Lower lobe of right lung (tissue), 2 donors: ENCODE results near the gene CUL1. TPM values are rescaled to one million over a fixed set of nuclear protein-coding genes. Genes with fewer than 3 reads are reported as not detected.
A peak's percentile ranks its signal among the peaks of the same experiment; 100 is the strongest.

Experiments used
- ATAC-seq, 2 donors: fragments of 200-7000 bp; cut with Tn5 transposase; one replicate each; pipeline ENCODE4 v1.9.1; 2020 to 2022; ENCODE audit warnings: mild to moderate bottlenecking in 2 of 2, moderate library complexity in 2 of 2
- DNase-seq: peaks from one replicate; pipeline ENCODE4 v3.0.0-alpha.2; 2020
- H3K27ac ChIP-seq: fragments of 200-600 bp; one replicate; pipeline ENCODE4 v1.8.0; 2022
- H3K27me3 ChIP-seq: fragments of 200-600 bp; one replicate; pipeline ENCODE4 v1.8.0; 2022; ENCODE audit warnings: low read depth
- H3K36me3 ChIP-seq: fragments of 200-600 bp; one replicate; pipeline ENCODE4 v1.8.0; 2022; ENCODE audit warnings: mild to moderate bottlenecking
- H3K4me1 ChIP-seq: fragments of 200-600 bp; one replicate; pipeline ENCODE4 v1.8.0; 2022
- H3K4me3 ChIP-seq: fragments of 200-600 bp; one replicate; pipeline ENCODE4 v1.8.0; 2022; ENCODE audit warnings: mild to moderate bottlenecking
- H3K9me3 ChIP-seq: fragments of 200-600 bp; one replicate; pipeline ENCODE4 v1.8.0; 2022
- intact Hi-C: fragments of 100-400 bp; cut with DNase I; formaldehyde crosslinking; loops from one replicate; pipeline ENCODE4 v1.11.0; 2022
- total RNA-seq: library from RNA; stranded (reverse); fragmentation: NEBNext Ultra II Directional; extraction: Animal tissue kit (Norgen Biotek cat#: 25700); gene quantifications from one replicate; pipeline ENCODE4 v1.2.1, GENCODE V29; 2021
- TF ChIP-seq, protein P1 (sequence below): fragments of 200-600 bp; IDR thresholded peaks from one replicate; pipeline ENCODE4 v1.8.0; 2022; ENCODE audit warnings: antibody characterized with exemption, mild to moderate bottlenecking
- donor health status: DM: no; HTN: yes; CAD: no; lungs with severe emphysema.

The CUL1 gene
- total RNA-seq, 1 donor from 2014 or later, result 47.5 TPM

DNA sequence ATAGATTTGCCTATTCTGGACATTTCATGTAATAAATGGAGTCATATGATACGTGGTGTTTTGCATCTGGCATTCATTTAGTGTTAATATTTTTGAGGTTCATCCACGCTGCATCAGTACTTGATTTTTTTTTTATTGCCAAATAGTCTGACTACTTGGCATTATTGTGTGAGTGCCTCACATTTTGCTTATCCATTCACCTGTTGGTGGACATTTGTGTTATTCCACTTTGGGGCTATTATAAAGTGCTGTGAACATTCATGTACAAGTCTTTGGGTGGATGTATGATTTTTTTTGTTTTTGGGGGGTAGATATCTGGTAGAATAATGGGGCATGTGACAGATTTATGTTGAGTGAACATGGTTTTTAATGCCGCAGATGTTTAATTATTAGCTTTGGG is 19.7 kb downstream of the CUL1 start:
- H3K27me3 ChIP-seq, result no peaks in the 10 kb centered on the region
- intact Hi-C loops, result no loop called here
- DNase-seq, result no peak
- peaks cover 61% of the 10 kb centered on the region for H3K4me1 ChIP-seq
- no peak overlapping the region for H3K4me3 ChIP-seq
- TF ChIP-seq, protein P1, sequence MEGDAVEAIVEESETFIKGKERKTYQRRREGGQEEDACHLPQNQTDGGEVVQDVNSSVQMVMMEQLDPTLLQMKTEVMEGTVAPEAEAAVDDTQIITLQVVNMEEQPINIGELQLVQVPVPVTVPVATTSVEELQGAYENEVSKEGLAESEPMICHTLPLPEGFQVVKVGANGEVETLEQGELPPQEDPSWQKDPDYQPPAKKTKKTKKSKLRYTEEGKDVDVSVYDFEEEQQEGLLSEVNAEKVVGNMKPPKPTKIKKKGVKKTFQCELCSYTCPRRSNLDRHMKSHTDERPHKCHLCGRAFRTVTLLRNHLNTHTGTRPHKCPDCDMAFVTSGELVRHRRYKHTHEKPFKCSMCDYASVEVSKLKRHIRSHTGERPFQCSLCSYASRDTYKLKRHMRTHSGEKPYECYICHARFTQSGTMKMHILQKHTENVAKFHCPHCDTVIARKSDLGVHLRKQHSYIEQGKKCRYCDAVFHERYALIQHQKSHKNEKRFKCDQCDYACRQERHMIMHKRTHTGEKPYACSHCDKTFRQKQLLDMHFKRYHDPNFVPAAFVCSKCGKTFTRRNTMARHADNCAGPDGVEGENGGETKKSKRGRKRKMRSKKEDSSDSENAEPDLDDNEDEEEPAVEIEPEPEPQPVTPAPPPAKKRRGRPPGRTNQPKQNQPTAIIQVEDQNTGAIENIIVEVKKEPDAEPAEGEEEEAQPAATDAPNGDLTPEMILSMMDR, result no peak
- no peaks in the 10 kb centered on the region for H3K36me3 ChIP-seq
- no peaks in the 10 kb centered on the region for H3K9me3 ChIP-seq
- no peak for ATAC-seq
- H3K27ac ChIP-seq, result no peak overlapping the region

- DNase-seq (no peak), ATAC-seq (no peak)
- Histone ChIP-seq H3K4me3 (no peak overlapping the region), H3K27me3 (no peaks in the 10 kb centered on the region), H3K4me1 (peaks cover 59% of the 10 kb centered on the region), H3K36me3 (no peaks in the 10 kb centered on the region), H3K27ac (no peak overlapping the region), H3K9me3 (no peaks in the 10 kb centered on the region)
- intact Hi-C loops, result no loop called here
- TF ChIP-seq, protein P1, result no peak
These were observed 21.1 kb downstream of the CUL1 start for GRCh38 chr7:148719753-148720152.

- Histone ChIP-seq H3K27ac (no peak overlapping the region), H3K36me3 (no peaks in the 10 kb centered on the region), H3K4me3 (no peak overlapping the region), H3K4me1 (peaks cover 58% of the 10 kb centered on the region), H3K27me3 (no peaks in the 10 kb centered on the region), H3K9me3 (no peaks in the 10 kb centered on the region)
- TF ChIP-seq, protein P1, result no peak
- ATAC-seq (no peak), DNase-seq (no peak)
- intact Hi-C loops, result no loop called here
These were observed 21.8 kb downstream of the CUL1 start for GRCh38 chr7:148720472-148720871.

DNA sequence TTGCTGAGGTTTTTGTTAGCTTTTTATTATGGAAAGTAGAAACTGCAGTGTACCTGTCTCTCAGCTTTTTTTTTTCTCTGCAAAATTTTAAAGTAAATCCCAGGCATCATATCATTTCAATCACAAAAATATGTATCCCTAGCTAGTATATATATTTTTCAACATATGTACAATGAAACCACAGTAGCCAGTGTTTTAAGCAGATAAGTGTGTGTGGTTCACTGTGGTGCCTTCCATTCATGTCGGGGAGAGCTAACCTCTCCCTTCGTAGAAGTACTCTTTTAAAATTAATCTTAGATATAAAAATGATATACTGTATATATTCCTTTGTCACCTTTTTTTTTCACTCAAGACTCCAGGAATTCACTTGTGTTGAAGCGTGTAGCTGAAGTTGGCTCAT is 22.7 kb downstream of the CUL1 start:
- H3K4me3 ChIP-seq, result no peak overlapping the region
- no peak for ATAC-seq
- intact Hi-C loops, result no loop called here
- no peaks in the 10 kb centered on the region for H3K9me3 ChIP-seq
- H3K4me1 ChIP-seq, result peaks cover 65% of the 10 kb centered on the region
- TF ChIP-seq, protein P1, result no peak
- no peaks in the 10 kb centered on the region for H3K36me3 ChIP-seq
- no peak for DNase-seq
- no peaks in the 10 kb centered on the region for H3K27me3 ChIP-seq
- no peak overlapping the region for H3K27ac ChIP-seq

DNA sequence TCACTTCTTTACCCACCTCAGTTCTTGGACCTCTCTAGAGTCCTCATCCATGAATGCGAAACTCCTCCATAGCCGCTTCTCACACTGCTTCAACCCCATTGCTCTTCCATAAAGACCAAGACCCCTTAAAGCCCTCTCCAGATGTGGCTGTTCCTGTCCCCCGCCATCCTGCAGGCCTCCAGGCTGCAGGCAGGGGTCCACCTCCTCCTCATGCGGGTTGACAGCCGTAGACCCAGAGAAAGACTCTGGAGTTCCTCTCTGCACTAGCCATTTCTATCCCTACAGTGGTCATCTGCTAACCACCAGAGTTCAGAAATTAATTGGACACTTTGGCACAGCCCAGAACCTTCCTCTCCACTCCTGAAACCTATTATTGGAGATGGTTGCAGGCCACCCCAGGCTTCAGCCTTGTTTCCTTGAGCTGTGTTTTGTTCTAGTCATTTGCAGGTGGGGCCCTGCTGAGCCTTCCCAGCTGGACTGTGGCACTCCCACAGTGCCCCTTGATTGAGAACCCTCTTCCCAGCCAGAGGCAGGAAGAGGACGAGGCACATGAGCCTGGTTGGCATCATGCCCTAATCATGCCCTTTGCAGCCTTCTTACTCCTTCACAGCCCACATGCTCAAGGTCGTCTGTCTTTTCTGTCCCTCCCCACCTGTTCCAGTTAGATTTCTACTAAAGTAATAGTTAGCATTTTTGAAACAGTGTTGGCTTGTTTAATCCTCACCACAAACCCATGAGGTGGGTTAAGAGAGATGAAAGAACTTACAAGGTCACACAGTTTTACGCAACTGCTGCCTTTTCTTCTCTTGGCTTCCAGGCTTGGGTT is 23.9 kb downstream of the CUL1 start:
- DNase-seq (no peak), ATAC-seq (peak in 1 of 2 donors; percentile 9)
- Histone ChIP-seq H3K4me3 (no peak overlapping the region), H3K4me1 (peaks cover 74% of the 10 kb centered on the region), H3K27me3 (no peaks in the 10 kb centered on the region), H3K9me3 (no peaks in the 10 kb centered on the region), H3K27ac (no peak overlapping the region), H3K36me3 (no peaks in the 10 kb centered on the region)
- intact Hi-C loops, result no loop called here
- TF ChIP-seq, protein P1, result no peak
